GM23338 (cell line): Measurements from ENCODE around the gene NUCKS1. TPM values are rescaled to one million over a fixed set of nuclear protein-coding genes. Genes with fewer than 3 reads are reported as not detected.

ENCODE experiments used
- ATAC-seq: fragments of 200-7000 bp; cut with Tn5 transposase; 3 replicates; pipeline ENCODE4 v1.9.1; 2020
- DNase-seq: peaks from one replicate; pipeline ENCODE4 v3.0.0-alpha.2; 2015; ENCODE audit warnings: low spot score
- H2AFZ ChIP-seq: fragments of 200-600 bp; sonication (generic); 2 replicates; pipeline ENCODE4 v1.8.0; 2016; ENCODE audit warnings: antibody characterized with exemption, mild to moderate bottlenecking, moderate library complexity
- H3F3A ChIP-seq: fragments of 200-600 bp; sonication (generic); replicated peaks from 2 replicates; pipeline ENCODE4 v1.8.0; 2017; ENCODE audit warnings: antibody characterized with exemption, mixed run types, low read depth
- H3K27ac ChIP-seq: fragments of 200-600 bp; sonication (generic); 2 replicates; pipeline ENCODE4 v1.6.1; 2016; ENCODE audit warnings: low read depth
- H3K27me3 ChIP-seq: fragments of 200-600 bp; sonication (generic); 2 replicates; pipeline ENCODE4 v1.8.0; 2016; ENCODE audit warnings: mild to moderate bottlenecking, mixed run types, moderate library complexity; ENCODE audit not compliant: insufficient read depth
- H3K36me3 ChIP-seq: fragments of 200-600 bp; sonication (generic); 2 replicates; pipeline ENCODE4 v1.8.0; 2016; ENCODE audit warnings: mild to moderate bottlenecking; ENCODE audit not compliant: insufficient read depth
- H3K4me1 ChIP-seq: fragments of 200-600 bp; sonication (generic); 2 replicates; pipeline ENCODE4 v1.8.0; 2016; ENCODE audit warnings: mild to moderate bottlenecking, moderate library complexity; ENCODE audit not compliant: insufficient read depth
- H3K4me2 ChIP-seq: fragments of 200-600 bp; sonication (generic); 2 replicates; pipeline ENCODE4 v1.7.1; 2017; ENCODE audit warnings: mixed run types
- H3K4me3 ChIP-seq: fragments of 200-600 bp; sonication (generic); 2 replicates; pipeline ENCODE4 v1.6.1; 2016; ENCODE audit warnings: mixed run types
- H3K79me2 ChIP-seq: fragments of 200-600 bp; sonication (generic); replicated peaks from 2 replicates; pipeline ENCODE4 v1.8.0; 2017; ENCODE audit warnings: mild to moderate bottlenecking; ENCODE audit not compliant: insufficient read depth
- H3K9me2 ChIP-seq: fragments of 200-600 bp; sonication (generic); 2 replicates; pipeline ENCODE4 v1.8.0; 2017; ENCODE audit not compliant: insufficient read depth
- H4K20me1 ChIP-seq: fragments of 200-600 bp; sonication (generic); replicated peaks from 2 replicates; pipeline ENCODE4 v1.8.0; 2017; ENCODE audit warnings: mild to moderate bottlenecking; ENCODE audit not compliant: insufficient read depth
- H3K27ac Mint-ChIP-seq: 2 replicates; pipeline ENCODE4 v1.8.0; 2020; ENCODE audit warnings: inconsistent platforms, mild to moderate bottlenecking, moderate library complexity, mixed read lengths
- H3K27me3 Mint-ChIP-seq: 3 replicates; pipeline ENCODE4 v1.8.0; 2022; ENCODE audit warnings: low read depth, mild to moderate bottlenecking, moderate library complexity, mixed read lengths, inconsistent platforms; ENCODE audit not compliant: insufficient read depth, poor library complexity
- H3K36me3 Mint-ChIP-seq: 3 replicates; pipeline ENCODE4 v1.8.0; 2021; ENCODE audit warnings: low read depth, mild to moderate bottlenecking, inconsistent platforms, moderate library complexity, mixed read lengths
- H3K4me1 Mint-ChIP-seq: 3 replicates; pipeline ENCODE4 v1.8.0; 2020; ENCODE audit warnings: mild to moderate bottlenecking, inconsistent platforms, mixed read lengths
- H3K4me3 Mint-ChIP-seq: 3 replicates; pipeline ENCODE4 v1.8.0; 2021; ENCODE audit warnings: moderate library complexity, mild to moderate bottlenecking, inconsistent platforms, mixed read lengths
- H3K9me3 Mint-ChIP-seq: 3 replicates; pipeline ENCODE4 v1.8.0; 2020; ENCODE audit warnings: moderate library complexity, mild to moderate bottlenecking, inconsistent platforms, mixed read lengths
- EZH2phosphoT487 ChIP-seq: fragments of 200-600 bp; sonication (generic); IDR thresholded peaks from one replicate; pipeline ENCODE4 v1.8.1; 2018; ENCODE audit warnings: antibody characterized with exemption; ENCODE audit not compliant: unreplicated experiment
- JUNB ChIP-seq: IDR thresholded peaks from one replicate; pipeline ENCODE4 v1.6.1; 2016; ENCODE audit warnings: antibody characterized with exemption; ENCODE audit not compliant: unreplicated experiment
- ZNF462 ChIP-seq: fragments of 250-450 bp; sonication (Bioruptor Pico); IDR thresholded peaks from 2 replicates; pipeline ENCODE4 v1.5.0; 2020; ENCODE audit warnings: mild to moderate bottlenecking, moderate library complexity
- polyA plus RNA-seq: library from polyadenylated mRNA; unstranded; fragments of >200 nt; fragmentation: Nextera tagmentation; extraction: Ambion mirVana; gene quantifications from 2 replicates; pipeline ENCODE4 v1.2.1, GENCODE V29; 2016
- total RNA-seq: library from RNA; depleted of rRNA; stranded (reverse); fragments of >200 nt; shearing (Covaris generic); gene quantifications from 2 replicates; pipeline ENCODE4 v1.2.3, GENCODE V29; 2014
- TF ChIP-seq, protein P1 (sequence below), 2 experiments: fragments of 200-600 bp in 1 of 2; sonication (generic) in 1 of 2; conservative IDR thresholded peaks; 2 replicates each; pipeline versions ENCODE4 v1.5.1 to v1.6.1; 2016 to 2017; ENCODE audit warnings: antibody characterized with exemption in 2 of 2, low read depth in 2 of 2, mild to moderate bottlenecking in 2 of 2, moderate library complexity in 1 of 2

Gene NUCKS1
- total and polyA plus RNA-seq, 2 experiments from 2014 or later: 255 to 307 TPM

GRCh38 chr1:205701891-205702290 is 48.1 kb downstream of the NUCKS1 start (continued):
- TF ChIP-seq ZNF462: no peak
- TF ChIP-seq, protein P1, sequence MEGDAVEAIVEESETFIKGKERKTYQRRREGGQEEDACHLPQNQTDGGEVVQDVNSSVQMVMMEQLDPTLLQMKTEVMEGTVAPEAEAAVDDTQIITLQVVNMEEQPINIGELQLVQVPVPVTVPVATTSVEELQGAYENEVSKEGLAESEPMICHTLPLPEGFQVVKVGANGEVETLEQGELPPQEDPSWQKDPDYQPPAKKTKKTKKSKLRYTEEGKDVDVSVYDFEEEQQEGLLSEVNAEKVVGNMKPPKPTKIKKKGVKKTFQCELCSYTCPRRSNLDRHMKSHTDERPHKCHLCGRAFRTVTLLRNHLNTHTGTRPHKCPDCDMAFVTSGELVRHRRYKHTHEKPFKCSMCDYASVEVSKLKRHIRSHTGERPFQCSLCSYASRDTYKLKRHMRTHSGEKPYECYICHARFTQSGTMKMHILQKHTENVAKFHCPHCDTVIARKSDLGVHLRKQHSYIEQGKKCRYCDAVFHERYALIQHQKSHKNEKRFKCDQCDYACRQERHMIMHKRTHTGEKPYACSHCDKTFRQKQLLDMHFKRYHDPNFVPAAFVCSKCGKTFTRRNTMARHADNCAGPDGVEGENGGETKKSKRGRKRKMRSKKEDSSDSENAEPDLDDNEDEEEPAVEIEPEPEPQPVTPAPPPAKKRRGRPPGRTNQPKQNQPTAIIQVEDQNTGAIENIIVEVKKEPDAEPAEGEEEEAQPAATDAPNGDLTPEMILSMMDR (conservative IDR thresholded peaks at IDR 0.05; ENCODE audit: low read depth in 2 of 2): no peak
- no peak for TF ChIP-seq EZH2phosphoT487

DNA sequence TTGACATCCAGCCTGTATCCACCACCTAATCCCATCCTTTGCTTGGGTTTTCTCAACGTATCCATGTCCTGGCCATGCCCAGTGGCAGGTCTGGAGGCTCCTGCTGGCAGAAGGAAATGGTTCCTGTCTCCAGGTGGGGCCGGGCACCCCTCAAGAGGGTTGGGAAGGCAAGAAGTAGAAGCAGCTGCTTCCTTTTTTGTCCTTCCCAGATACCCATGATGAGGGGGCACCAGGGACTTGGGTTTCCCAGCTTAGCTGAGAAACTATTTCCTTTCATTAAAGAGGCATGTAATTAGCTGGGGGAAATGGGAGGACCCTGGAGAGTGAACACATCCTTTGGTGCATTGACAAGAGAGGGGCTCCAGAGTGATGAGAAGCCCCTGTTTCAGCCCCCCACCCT is 48.6 kb downstream of the NUCKS1 start:
- H3K4me3 Mint-ChIP-seq: no peak overlapping the region; the same call in 2 of the 3 replicates

More for the DNA sequence above, 48.6 kb downstream of the NUCKS1 start:
- H3K27me3 Mint-ChIP-seq: peaks cover 16% of the 10 kb centered on the region
- Histone ChIP-seq H3F3A (0 out of 2 replicates have a peak, but pooled peaks cover 15% of the 10 kb centered on the region), H3K79me2 (no peaks in the 10 kb centered on the region), H3K4me2 (no peak overlapping the region), H3K9me2 (no peaks in the 10 kb centered on the region), H3K27ac (peak overlapping the region; percentile 79), H3K4me3 (no peak overlapping the region), H2AFZ (no peak overlapping the region), H4K20me1 (no peaks in the 10 kb centered on the region), H3K27me3 (no peaks in the 10 kb centered on the region), H3K36me3 (peaks cover 6% of the 10 kb centered on the region; the same call in 1 of the 2 replicates), H3K4me1 (peaks cover 15% of the 10 kb centered on the region)
- TF ChIP-seq, protein P1 (conservative IDR thresholded peaks at IDR 0.05; ENCODE audit: low read depth in 2 of 2): no peak
- TF ChIP-seq JUNB (no peak), ZNF462 (no peak)
- peaks cover 25% of the 10 kb centered on the region for H3K4me1 Mint-ChIP-seq
- H3K36me3 Mint-ChIP-seq: no peaks in the 10 kb centered on the region
- ATAC-seq: no peak; the same call in 2 of the 3 replicates
- H3K27ac Mint-ChIP-seq: no peak overlapping the region
- DNase-seq: no peak
- no peaks in the 10 kb centered on the region for H3K9me3 Mint-ChIP-seq
